RCC 7860 (cell line): ENCODE results near the gene UQCC5.

Experiments
- DNase-seq: peaks from one replicate; pipeline ENCODE4 v3.0.0-alpha.2; 2015; ENCODE audit warnings: low spot score
- FAIRE-seq: peaks from 2 replicates; lab custom pipeline; 2012; peaks lifted over from hg19 to GRCh38; lab: Jason Lieb, UNC

UQCC5 gene

DNA sequence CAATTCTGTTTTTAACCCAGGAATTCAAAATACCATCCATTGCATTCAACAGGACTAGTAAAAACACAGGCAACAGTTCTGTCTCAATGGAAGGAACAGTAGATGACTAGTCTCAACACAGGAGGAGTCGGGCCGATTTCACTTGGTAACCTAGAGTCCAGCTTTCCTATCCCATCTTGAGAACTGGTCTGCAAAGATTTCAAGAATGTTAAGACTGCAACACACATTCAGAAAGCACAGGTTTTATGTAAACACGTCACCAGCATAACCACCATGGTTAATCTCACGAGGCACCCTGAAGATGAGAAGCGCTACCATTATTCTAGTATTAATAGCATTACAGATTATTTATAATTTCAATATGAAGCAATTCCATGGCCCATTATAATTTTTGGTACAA, 22.0 kb downstream of the UQCC5 start:
- no peak for DNase-seq

DNA sequence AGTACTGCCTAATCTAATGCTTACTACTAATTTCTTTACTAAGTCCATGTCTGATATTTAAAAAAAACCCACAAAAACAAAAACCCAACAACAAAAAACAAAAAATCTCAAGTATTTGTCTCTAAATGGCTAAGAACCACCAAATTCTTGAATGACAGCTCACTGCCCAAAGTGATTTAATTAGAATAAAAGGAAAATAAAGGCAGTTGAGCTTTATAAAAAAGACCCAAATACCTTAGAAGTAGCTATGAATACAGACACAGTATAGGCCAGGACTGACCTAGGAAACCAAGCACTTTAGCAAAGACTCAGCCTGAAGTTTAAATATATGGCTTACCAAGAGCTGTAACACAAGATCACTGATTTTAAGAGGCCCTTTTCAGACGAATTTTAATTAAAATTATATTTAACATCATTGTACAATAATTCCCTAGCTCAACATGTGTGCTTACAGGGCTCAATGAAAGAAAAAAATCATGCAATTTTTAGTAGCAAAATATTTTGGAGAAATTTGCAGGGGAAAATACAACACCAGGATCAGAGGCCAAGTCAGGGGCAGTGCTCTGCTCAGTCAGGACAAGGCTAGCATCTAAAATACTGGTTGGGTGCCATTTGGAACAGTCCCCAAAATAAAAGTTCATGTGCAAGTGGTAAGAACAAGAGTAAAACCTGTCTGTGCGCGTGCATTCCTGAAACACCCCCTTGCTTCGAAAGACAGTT, 24.8 kb downstream of the UQCC5 start:
- no peak for DNase-seq
- no peak for FAIRE-seq

More for the DNA sequence above, 22.0 kb downstream of the UQCC5 start:
- no peak for FAIRE-seq

DNA sequence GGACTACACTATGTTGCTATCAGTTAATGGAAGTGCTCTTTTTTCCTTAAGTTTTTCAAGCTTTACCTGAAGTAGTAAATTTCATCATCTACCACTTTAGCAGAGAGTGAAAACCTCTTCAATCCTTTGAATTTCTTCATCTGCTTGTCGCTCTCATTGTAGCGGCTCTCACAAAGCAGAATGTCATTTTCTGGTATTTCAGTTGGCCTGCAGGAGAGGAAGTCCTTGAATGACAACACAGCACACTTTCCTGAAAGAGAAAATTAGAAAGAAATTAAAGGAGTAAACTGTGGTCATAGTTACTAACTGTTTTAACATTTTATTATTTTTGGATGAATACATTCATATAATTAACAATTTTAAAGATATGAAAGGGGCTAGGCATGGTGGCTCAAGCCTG, 27.6 kb downstream of the UQCC5 start:
- FAIRE-seq: no peak
- DNase-seq: no peak

DNA sequence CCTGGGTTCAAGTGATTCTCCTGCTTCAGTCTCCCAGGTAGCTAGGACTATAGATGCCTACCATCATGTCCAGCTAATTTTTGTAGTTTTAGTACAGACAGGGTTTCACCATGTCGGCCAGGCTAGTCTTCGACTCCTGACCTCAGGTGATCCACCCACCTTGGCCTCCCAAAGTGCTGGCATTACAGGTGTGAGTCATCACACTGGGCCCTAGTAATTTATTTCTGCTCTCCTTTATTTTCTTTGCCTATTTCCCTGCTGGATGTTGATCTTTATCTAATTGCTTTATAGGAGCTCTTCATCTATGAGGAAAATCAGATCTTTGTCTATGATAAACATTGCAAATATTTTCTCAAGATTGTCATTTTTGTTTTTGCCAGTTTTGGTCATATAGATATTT, 31.7 kb downstream of the UQCC5 start:
- FAIRE-seq (no peak), DNase-seq (no peak)

DNA sequence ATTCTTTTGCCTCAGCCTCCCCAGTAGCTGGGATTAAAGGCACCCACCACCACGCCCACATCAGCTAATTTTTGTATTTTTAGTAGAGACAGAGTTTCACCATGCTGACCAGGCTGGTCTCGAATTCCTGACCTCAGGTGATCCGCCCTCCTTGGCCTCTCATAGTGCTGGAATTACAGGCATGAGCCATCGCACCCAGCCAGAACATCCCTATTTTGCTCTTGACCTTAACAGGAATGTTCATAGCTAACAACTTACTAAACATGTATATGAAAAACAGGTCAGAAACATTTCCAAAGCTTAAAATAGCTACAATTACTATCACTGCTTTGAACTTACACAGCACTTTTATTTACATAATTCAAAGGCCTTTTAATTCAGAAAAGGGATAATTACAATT, 33.7 kb downstream of the UQCC5 start:
- DNase-seq (no peak), FAIRE-seq (no peak)

DNA sequence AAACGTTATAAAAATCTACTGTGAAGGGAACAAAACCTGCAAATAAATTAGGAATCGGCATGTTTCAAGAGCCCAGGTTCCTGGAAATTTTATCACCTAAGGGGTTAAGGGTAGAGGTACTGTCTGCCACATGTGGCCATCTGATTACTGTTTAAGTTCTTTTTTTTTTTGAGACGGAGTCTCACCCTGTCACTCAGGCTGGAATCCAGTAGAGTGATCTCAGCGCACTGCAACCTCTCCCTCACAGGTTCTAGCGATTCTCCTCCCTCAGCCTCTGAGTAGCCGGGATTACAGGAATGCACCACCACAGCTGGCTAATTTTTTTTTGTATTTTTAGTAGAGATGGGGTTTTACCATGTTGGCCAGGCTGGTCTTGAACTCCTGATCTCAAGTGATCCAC, 35.8 kb downstream of the UQCC5 start:
- DNase-seq (no peak), FAIRE-seq (no peak)

DNA sequence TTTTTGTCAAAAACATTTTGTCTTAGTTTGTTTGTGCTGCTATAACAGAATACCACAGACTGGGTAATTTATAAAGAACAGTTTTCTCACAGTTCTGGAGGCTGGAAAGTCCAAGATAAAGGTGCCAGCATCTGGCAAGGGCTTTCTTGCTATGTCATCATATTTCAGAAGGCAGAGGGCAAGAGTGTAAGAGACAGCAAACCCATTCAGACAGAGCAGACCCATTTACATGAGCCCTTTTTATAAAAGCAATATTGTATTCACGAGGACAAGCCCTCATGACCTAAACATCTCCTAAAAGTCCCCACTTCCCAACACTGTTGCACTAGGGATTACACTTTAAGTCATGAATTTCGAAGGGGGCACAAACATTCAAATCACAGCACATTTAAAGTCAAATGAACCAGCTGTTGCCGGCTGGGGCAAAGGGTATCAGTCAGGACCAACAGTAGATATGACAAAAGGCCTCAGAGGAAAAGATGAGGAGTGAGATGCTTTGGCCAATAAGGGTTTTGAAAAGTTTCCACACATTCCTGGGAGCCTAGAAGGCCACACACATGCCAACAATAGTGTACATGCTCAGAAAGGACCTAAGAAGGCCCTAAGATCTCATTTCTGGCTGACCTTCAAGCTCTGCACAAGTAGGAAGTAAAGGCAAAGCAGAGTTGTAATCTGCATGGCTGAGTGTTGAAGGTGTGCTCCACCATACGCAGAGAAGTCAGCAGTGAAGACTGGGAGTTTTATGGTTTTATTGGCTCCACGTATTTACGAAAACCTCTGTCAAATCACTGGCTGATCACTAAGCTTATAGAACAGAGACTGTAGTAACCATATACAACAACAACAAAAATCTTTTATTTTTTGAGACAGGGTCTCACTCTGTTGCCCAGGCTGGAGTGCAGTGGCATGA, 37.9 kb downstream of the UQCC5 start:
- FAIRE-seq (no peak), DNase-seq (no peak)
